ENCODE measurements around the gene PCNX3.
"Not testable (repeated sequence)": the region's sequence is repeated elsewhere in the genome, so short reads cannot be mapped to it uniquely, and the experiment has no call there.

The PCNX3 gene

DNA sequence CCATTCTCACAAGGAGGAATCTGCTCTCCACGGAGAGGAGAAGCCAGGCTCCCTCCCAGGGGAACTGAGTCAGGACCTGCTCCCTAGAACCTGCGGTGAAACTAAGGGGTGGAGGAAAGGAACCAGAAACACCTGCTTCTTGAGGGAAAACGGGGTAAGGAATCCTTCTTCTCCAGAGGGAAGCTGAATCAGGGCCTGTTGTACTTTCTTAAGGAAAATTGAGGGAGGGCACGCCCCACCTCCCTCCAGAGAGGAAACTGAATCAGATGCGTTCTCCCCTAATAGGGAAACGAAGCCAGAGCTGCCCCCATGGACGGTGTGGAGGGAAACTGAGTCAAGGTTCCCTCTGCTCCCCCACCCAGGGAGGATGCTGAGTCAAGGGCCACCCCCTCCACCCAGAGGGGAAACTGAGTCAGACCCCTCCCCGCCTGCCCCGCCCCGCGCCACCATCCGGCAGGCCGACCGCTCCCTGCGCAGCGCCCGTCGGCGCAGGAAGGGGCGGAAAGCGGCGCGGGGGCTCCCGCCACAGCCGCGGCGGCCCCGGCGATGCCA, 46.7 kb downstream of the PCNX3 start:
- Histone ChIP-seq H3K4me1 (ENCODE audit: insufficient read depth, low read length) (peaks cover 4% of the 10 kb centered on the region; the same call in 1 of the 2 replicates), H3K27ac (ENCODE audit: low read depth, low read length) (peak overlapping the region; percentile 64; the same call in 1 of the 2 replicates), H3K27me3 (ENCODE audit: insufficient read depth, low read length) (no peaks in the 10 kb centered on the region), H3K36me3 (ENCODE audit: insufficient read depth, low read length) (peaks cover 39% of the 10 kb centered on the region), H3K4me3 (ENCODE audit: low read length) (peak overlapping the region; percentile 80), H3K9ac (ENCODE audit: low read depth, low read length) (peak overlapping the region; percentile 77), H3K9me3 (ENCODE audit: insufficient read depth, low read depth, low read length) (no peaks in the 10 kb centered on the region)
- WGBS = under 1% methylated on average over 29 of the region's 29 CpGs

DNA sequence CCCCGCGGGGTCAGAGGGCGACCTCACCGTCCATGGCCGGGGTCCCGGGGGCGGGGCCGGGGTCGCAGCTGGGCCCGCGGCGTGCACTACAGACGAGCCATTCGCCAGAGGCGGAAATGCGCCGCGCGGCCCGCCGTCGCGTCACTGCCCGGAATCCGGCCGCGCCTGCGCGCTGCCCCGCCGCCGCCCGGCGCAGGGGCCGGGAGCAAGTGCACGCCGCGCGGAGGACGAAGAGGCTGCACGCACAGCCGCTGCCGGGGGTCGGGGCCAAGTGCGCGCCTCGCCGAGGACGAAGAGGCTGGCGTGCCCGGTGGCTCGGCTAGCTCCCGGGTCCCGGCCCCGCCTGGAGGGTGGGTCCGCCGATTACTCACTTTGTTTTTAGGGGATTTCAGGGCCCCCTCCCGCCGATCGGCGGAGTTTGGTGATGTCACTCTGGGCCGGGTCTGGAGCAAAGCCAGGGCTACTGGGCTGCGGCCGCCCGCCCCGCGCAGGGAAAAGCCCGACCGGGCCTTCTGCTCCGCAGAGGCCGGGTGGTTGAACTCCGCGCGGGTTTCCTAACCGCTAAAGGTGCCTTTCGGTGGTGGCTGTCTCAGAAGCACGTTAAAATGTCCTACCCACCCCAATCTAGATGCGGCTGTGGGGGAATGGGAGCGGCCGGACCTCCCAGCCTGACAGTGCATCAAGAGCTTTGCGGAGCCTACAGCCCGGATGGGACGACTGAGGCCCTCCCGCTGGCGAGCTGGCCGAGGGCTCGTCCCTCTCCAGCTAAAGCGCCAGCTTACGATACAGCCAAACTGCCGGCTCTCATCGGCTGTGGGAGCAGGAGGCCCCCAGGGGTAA, 47.4 kb downstream of the PCNX3 start, which contains the start of gene RELA:
Gene RELA, minus strand, starts transcription at position 118 of the 840 bp plus-strand sequence. Its CDS starts 84 bp downstream, at position 34.
- Histone ChIP-seq H3K4me3 (ENCODE audit: low read length) (peak within 1 kb of the TSS; percentile 80), H3K4me1 (ENCODE audit: insufficient read depth, low read length) (peaks cover 4% of the 10 kb centered on the region; the same call in 1 of the 2 replicates), H3K36me3 (ENCODE audit: insufficient read depth, low read length) (peaks cover 32% of the 10 kb centered on the region), H3K9ac (ENCODE audit: low read depth, low read length) (peak within 1 kb of the TSS; percentile 77), H3K27me3 (ENCODE audit: insufficient read depth, low read length) (no peaks in the 10 kb centered on the region), H3K9me3 (ENCODE audit: insufficient read depth, low read depth, low read length) (no peaks in the 10 kb centered on the region), H3K27ac (ENCODE audit: low read depth, low read length) (peak within 1 kb of the TSS; percentile 93)
- under 1% methylated on average over 91 of the region's 91 CpGs for WGBS

DNA sequence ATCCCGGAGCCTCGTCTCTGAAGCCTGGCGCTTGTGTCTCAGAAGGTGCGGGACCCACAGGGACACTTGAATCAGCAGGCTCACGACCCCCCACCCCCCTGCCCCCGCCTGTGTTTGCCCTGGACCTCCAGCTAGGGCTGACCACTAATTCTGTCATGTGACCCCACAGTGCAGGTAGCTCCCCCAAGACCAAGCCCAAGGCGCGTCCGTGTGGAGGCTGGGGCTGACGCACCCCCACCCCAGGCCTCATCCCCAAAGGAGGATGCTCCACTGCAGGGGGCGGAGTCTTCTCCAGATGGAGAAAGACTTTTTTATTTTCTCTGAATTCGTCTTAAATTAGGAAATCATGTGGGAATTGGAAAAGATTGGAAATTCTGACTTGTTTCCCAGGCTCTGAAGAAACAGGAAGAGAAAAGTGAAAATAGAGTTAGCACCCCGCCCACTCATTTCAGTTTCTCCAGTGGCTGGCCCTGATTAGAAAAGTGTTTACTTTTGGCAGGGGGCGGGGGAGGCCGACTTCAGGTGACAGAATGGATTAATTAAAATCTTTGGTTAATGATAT, 48.1 kb downstream of the PCNX3 start:
- peaks cover 25% of the 10 kb centered on the region for H3K36me3 ChIP-seq (ENCODE audit: insufficient read depth, low read length)
- peaks cover 4% of the 10 kb centered on the region; the same call in 1 of the 2 replicates for H3K4me1 ChIP-seq (ENCODE audit: insufficient read depth, low read length)
- H3K27ac ChIP-seq (ENCODE audit: low read depth, low read length) = peak overlapping the region; percentile 93
- peak overlapping the region; percentile 80 for H3K4me3 ChIP-seq (ENCODE audit: low read length)
- no peaks in the 10 kb centered on the region for H3K27me3 ChIP-seq (ENCODE audit: insufficient read depth, low read length)
- 10% methylated on average over 14 of the region's 15 CpGs for WGBS
- H3K9me3 ChIP-seq (ENCODE audit: insufficient read depth, low read depth, low read length) = no peaks in the 10 kb centered on the region
- H3K9ac ChIP-seq (ENCODE audit: low read depth, low read length) = peak overlapping the region; percentile 77

DNA sequence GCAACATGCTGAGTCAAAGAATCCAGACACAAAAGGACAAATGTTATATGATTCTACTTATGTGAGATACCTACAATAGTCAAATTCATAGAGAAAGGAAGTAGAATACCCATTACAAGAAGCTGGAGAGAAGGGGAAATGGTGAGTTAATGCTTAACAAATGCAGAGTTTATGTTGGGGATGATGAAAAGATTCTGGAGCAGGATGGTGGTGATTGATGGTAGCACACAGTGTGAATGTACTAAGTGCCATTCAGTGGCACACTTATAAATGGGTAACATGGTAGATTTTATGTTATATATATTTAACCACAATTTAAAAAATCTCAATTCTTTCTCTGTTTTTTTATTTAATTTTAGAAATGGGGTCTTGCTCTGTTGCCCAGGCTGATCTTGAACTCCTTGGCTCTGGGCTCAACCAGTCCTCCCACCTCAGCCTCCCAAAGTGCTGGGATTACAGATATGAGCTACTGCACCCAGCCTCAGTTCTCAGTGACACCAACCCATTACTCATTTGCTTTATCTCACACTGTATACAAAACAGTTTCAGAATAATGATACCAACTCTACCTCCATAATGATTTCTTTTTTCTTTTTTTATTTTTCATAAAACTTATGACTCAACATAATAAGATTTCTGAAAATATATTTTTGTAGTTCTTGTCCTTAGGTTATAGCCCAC, 56.7 kb downstream of the PCNX3 start:
- no peak overlapping the region for H3K4me3 ChIP-seq (ENCODE audit: low read length)
- no peaks in the 10 kb centered on the region for H3K36me3 ChIP-seq (ENCODE audit: insufficient read depth, low read length)
- H3K27ac ChIP-seq (ENCODE audit: low read depth, low read length) = no peak overlapping the region
- H3K4me1 ChIP-seq (ENCODE audit: insufficient read depth, low read length) = no peaks in the 10 kb centered on the region
- no peak overlapping the region for H3K9ac ChIP-seq (ENCODE audit: low read depth, low read length)
- H3K27me3 ChIP-seq (ENCODE audit: insufficient read depth, low read length) = no peaks in the 10 kb centered on the region
- H3K9me3 ChIP-seq (ENCODE audit: insufficient read depth, low read depth, low read length) = no peaks in the 10 kb centered on the region

DNA sequence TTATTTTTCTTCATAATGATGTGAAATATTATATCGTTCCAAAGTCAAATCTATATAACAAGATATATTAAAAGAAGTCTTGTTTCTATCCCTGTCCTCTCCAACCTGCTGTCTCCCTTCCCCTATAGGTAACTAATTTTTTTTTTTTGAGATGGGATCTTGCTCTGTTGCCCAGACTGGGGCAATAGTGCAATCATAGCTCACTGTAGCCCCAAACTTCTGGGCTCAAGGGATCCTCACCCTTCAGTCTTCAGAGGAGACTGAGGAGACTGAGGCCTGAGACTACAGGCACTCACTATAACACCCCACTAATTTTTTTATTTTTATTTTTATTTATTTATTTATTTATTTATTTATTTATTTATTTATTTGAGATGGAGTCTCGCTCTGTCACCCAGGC, 57.4 kb downstream of the PCNX3 start:
- Histone ChIP-seq H3K9me3 (ENCODE audit: insufficient read depth, low read depth, low read length) (no peaks in the 10 kb centered on the region), H3K4me3 (ENCODE audit: low read length) (no peak overlapping the region), H3K4me1 (ENCODE audit: insufficient read depth, low read length) (no peaks in the 10 kb centered on the region), H3K27ac (ENCODE audit: low read depth, low read length) (no peak overlapping the region), H3K9ac (ENCODE audit: low read depth, low read length) (no peak overlapping the region), H3K27me3 (ENCODE audit: insufficient read depth, low read length) (no peaks in the 10 kb centered on the region), H3K36me3 (ENCODE audit: insufficient read depth, low read length) (no peaks in the 10 kb centered on the region)
- WGBS = no CpG with 5 or more reads among the region's 2 CpGs

DNA sequence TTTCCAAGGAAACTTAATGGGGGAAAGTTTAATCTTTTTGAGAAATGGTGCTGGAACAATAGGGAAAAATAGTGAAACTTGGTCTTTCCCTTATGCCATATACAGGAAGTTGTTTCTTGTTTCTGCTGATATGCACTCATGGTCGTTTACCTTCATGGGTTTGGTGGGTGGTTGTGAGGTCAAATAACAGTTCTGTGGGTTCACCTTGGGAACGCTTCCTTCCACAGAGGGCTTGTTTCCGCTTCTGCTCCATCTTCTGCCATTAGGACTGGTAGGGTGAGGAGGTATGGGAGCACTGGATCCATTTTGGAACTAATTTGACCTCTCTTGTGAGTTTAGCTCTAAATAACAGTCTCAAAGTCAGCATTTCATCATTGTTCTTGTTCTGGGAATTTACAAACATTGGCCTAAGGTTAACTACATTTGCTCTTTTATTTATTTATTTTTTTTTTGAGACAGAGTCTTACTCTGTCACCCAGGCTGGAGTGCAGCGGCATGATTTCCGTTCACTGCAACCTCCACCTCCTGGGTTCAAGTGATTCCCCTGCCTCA, 64.7 kb downstream of the PCNX3 start:
- no peaks in the 10 kb centered on the region for H3K27me3 ChIP-seq (ENCODE audit: insufficient read depth, low read length)
- no peak overlapping the region for H3K27ac ChIP-seq (ENCODE audit: low read depth, low read length)
- no peaks in the 10 kb centered on the region for H3K36me3 ChIP-seq (ENCODE audit: insufficient read depth, low read length)
- no peak overlapping the region for H3K9ac ChIP-seq (ENCODE audit: low read depth, low read length)
- no peaks in the 10 kb centered on the region for H3K4me1 ChIP-seq (ENCODE audit: insufficient read depth, low read length)
- H3K9me3 ChIP-seq (ENCODE audit: insufficient read depth, low read depth, low read length) = no peaks in the 10 kb centered on the region
- 85% methylated on average over 5 of the region's 5 CpGs for WGBS
- H3K4me3 ChIP-seq (ENCODE audit: low read length) = no peak overlapping the region

DNA sequence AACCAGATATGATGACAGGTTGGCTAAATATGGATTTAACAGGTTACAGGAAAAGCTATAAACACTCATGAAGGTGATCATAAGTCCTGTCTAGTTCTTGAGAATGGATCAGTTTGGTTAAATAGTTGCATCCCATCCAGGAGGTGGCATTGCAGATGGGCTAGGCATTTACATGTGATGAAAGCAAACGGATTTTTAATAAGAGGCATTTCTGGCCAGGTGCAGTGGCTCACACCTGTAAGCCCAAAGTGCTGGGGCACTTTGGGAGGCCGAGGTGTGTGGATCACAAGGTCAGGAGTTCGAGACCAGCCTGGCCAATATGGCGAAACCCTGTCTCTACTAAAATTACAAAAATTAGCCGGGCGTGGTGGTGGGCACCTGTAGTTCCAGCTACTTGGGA, 67.9 kb downstream of the PCNX3 start:
- H3K9ac ChIP-seq (ENCODE audit: low read depth, low read length); H3K4me3 ChIP-seq (ENCODE audit: low read length); H3K9me3 ChIP-seq (ENCODE audit: insufficient read depth, low read depth, low read length); H3K36me3 ChIP-seq (ENCODE audit: insufficient read depth, low read length); H3K4me1 ChIP-seq (ENCODE audit: insufficient read depth, low read length); H3K27me3 ChIP-seq (ENCODE audit: insufficient read depth, low read length); H3K27ac ChIP-seq (ENCODE audit: low read depth, low read length): not testable (repeated sequence)
- WGBS = 92% methylated on average over 6 of the region's 6 CpGs

DNA sequence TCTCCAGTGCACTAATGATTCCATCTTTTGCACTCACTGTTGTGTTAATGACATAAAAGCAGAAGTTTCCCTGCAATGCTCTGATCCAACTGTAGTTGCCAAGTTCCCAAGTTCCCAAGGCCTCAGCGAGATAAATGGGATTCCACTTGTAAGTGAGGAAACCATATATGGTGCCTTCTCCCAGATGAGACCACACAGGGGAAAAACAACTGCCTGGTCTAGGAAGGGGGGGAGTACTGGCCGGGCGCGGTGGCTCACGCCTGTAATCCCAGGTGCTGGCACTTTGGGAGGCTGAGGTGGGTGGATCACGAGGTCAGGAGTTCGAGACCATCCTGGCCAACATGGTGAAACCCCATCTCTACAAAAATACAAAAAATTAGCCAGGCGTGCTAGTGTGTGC, 70.4 kb downstream of the PCNX3 start:
- Histone ChIP-seq H3K27me3 (ENCODE audit: insufficient read depth, low read length) (no peaks in the 10 kb centered on the region), H3K36me3 (ENCODE audit: insufficient read depth, low read length) (no peaks in the 10 kb centered on the region), H3K27ac (ENCODE audit: low read depth, low read length) (no peak overlapping the region), H3K9me3 (ENCODE audit: insufficient read depth, low read depth, low read length) (no peaks in the 10 kb centered on the region), H3K4me3 (ENCODE audit: low read length) (no peak overlapping the region), H3K9ac (ENCODE audit: low read depth, low read length) (no peak overlapping the region), H3K4me1 (ENCODE audit: insufficient read depth, low read length) (no peaks in the 10 kb centered on the region)
- 82% methylated on average over 8 of the region's 8 CpGs for WGBS

All from HUES64 (cell line).